Measurements from ENCODE around the gene CRHR2. TPM values are rescaled to one million over a fixed set of nuclear protein-coding genes. Genes with fewer than 3 reads are reported as not detected.

The CRHR2 gene
- total RNA-seq, 1 experiment from 2014 or later: not detected

DNA sequence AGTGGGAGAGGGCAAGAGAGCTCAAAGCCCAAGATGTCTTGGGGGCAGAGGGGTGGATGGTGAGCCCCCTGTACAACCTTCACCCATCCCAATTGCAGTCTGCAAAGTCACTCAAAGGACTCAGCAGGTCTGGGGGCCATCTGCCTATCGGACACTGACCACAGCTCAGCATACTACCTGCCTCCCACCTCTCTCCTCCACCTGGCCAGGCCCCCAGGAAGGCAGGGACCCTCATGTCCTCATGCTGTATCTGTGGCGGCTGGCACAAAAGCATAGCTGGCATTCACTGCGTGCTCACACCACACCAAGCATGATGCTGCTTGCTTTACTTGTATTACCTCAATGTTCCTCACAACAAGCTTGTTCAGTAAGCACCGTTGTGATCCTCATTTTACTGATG, 16.2 kb upstream of the CRHR2 start:
- no peak for DNase-seq (ENCODE audit: unreplicated experiment)
- CTCF ChIA-PET: interaction anchor here (1.3 kb wide), 1 partner anchor 40 kb away, joined by 4 read pairs; no protein-coding TSS in a partner anchor
- BruUV-seq (replicated peaks): no TSS peak
- POLR2A ChIA-PET: interaction anchor here (1.1 kb wide), 1 partner anchor 12 kb away, joined by 3 read pairs; no protein-coding TSS in a partner anchor
- peaks cover 39% of the 10 kb centered on the region for H3K27me3 Mint-ChIP-seq (ENCODE audit: insufficient read depth, unreplicated experiment)
- no peak for TF ChIP-seq CTCF (IDR thresholded peaks at IDR 0.05; ENCODE audit: unreplicated experiment)
- intact Hi-C loops (cut with micrococcal nuclease): no loop called here
- no peaks in the 10 kb centered on the region for H3K4me1 Mint-ChIP-seq (ENCODE audit: insufficient read depth, unreplicated experiment)
- H3K9me3 Mint-ChIP-seq (ENCODE audit: unreplicated experiment): no peaks in the 10 kb centered on the region
- no peak overlapping the region for H3K4me3 Mint-ChIP-seq (ENCODE audit: unreplicated experiment)
- H3K27ac Mint-ChIP-seq (ENCODE audit: low read depth, unreplicated experiment): no peak overlapping the region
- no peaks in the 10 kb centered on the region for H3K36me3 Mint-ChIP-seq (ENCODE audit: insufficient read depth, unreplicated experiment)

GRCh38 chr7:30697719-30698460, 15.6 kb upstream of the CRHR2 start:
- Mint-ChIP-seq H3K27ac (ENCODE audit: low read depth, unreplicated experiment) (no peak overlapping the region), H3K4me1 (ENCODE audit: insufficient read depth, unreplicated experiment) (no peaks in the 10 kb centered on the region), H3K4me3 (ENCODE audit: unreplicated experiment) (no peak overlapping the region), H3K36me3 (ENCODE audit: insufficient read depth, unreplicated experiment) (no peaks in the 10 kb centered on the region), H3K9me3 (ENCODE audit: unreplicated experiment) (no peaks in the 10 kb centered on the region), H3K27me3 (ENCODE audit: insufficient read depth, unreplicated experiment) (peaks cover 44% of the 10 kb centered on the region)
- intact Hi-C loops (cut with micrococcal nuclease): no loop called here
- BruUV-seq (replicated peaks): no TSS peak
- DNase-seq (ENCODE audit: unreplicated experiment): no peak
- no peak for TF ChIP-seq CTCF (IDR thresholded peaks at IDR 0.05; ENCODE audit: unreplicated experiment)
- ChIA-PET POLR2A (interaction anchor here (1.1 kb wide), 1 partner anchor 11 kb away, joined by 3 read pairs; no protein-coding TSS in a partner anchor), CTCF (interaction anchor here (0.7 to 1.3 kb wide), 2 partner anchors 12 to 41 kb away, joined by 4 read pairs; no protein-coding TSS in a partner anchor)

GRCh38 chr7:30694774-30695721, 12.8 kb upstream of the CRHR2 start:
- CTCF ChIA-PET: interaction anchor here (1.4 kb wide), 2 partner anchors 45 to 46 kb away, joined by 3 read pairs; no protein-coding TSS in a partner anchor
- peaks cover 44% of the 10 kb centered on the region for H3K27me3 Mint-ChIP-seq (ENCODE audit: insufficient read depth, unreplicated experiment)
- no peaks in the 10 kb centered on the region for H3K36me3 Mint-ChIP-seq (ENCODE audit: insufficient read depth, unreplicated experiment)
- POLR2A ChIA-PET: interaction anchor here (1.0 kb wide), 1 partner anchor 23 kb away, joined by 3 read pairs; no protein-coding TSS in a partner anchor
- intact Hi-C loops (cut with micrococcal nuclease): no loop called here
- H3K27ac Mint-ChIP-seq (ENCODE audit: low read depth, unreplicated experiment): no peak overlapping the region
- no TSS peak for BruUV-seq (replicated peaks)
- no peak for DNase-seq (ENCODE audit: unreplicated experiment)
- H3K4me3 Mint-ChIP-seq (ENCODE audit: unreplicated experiment): no peak overlapping the region
- TF ChIP-seq CTCF (IDR thresholded peaks at IDR 0.05; ENCODE audit: unreplicated experiment): no peak
- no peaks in the 10 kb centered on the region for H3K4me1 Mint-ChIP-seq (ENCODE audit: insufficient read depth, unreplicated experiment)
- no peaks in the 10 kb centered on the region for H3K9me3 Mint-ChIP-seq (ENCODE audit: unreplicated experiment)

GRCh38 chr7:30694218-30694745, 12.0 kb upstream of the CRHR2 start:
- Mint-ChIP-seq H3K36me3 (ENCODE audit: insufficient read depth, unreplicated experiment) (no peaks in the 10 kb centered on the region), H3K4me1 (ENCODE audit: insufficient read depth, unreplicated experiment) (no peaks in the 10 kb centered on the region), H3K9me3 (ENCODE audit: unreplicated experiment) (no peaks in the 10 kb centered on the region), H3K27me3 (ENCODE audit: insufficient read depth, unreplicated experiment) (peaks cover 49% of the 10 kb centered on the region), H3K4me3 (ENCODE audit: unreplicated experiment) (no peak overlapping the region), H3K27ac (ENCODE audit: low read depth, unreplicated experiment) (no peak overlapping the region)
- ChIA-PET POLR2A (no interaction called here), CTCF (no interaction called here)
- BruUV-seq (replicated peaks): no TSS peak
- no peak for TF ChIP-seq CTCF (IDR thresholded peaks at IDR 0.05; ENCODE audit: unreplicated experiment)
- intact Hi-C loops (cut with micrococcal nuclease): no loop called here
- no peak for DNase-seq (ENCODE audit: unreplicated experiment)

Data from MCF 10A (cell line).